ENCODE data around the gene CLIC1. TPM values are rescaled to one million over a fixed set of nuclear protein-coding genes. Genes with fewer than 3 reads are reported as not detected.
A peak's percentile ranks its signal among the peaks of the same experiment; 100 is the strongest.

CLIC1 gene
- total RNA-seq, 6 donors from 2014 or later = 138 to 497 (median 277) TPM

- 91% methylated on average over 3 of the region's 3 CpGs; no CpG with 5 or more reads in 1 of the 2 donors for WGBS, 2 donors
- DNase-seq = no peak
- ATAC-seq (ENCODE audit: low FRiP score in 2 of 2) = no peak
Measured at GRCh38 chr6:31722173-31722572, 14.2 kb downstream of the CLIC1 start.

GRCh38 chr6:31721351-31722020, 14.8 kb downstream of the CLIC1 start, which contains the start of gene LY6G6C:
Gene LY6G6C, minus strand, starts transcription at chr6:31721746. Its CDS starts 67 bp downstream, at chr6:31721679.
- Histone ChIP-seq H3K9me3 (no peaks in the 10 kb centered on the region), H3K36me3 (peaks cover 0 to 7% (median 0%) of the 10 kb centered on the region in 4 donors), H3K4me1 (peaks cover 8 to 19% (median 11%) of the 10 kb centered on the region in 4 donors), H3K27ac (no peak within 1 kb of the TSS), H3K27me3 (no peaks in the 10 kb centered on the region), H3K4me3 (no peak within 1 kb of the TSS)
- ATAC-seq (ENCODE audit: low FRiP score in 2 of 2) (no peak), DNase-seq (no peak)
- 87 to 90% methylated on average over 4 of the region's 4 CpGs for whole genome bisulfite sequencing, 2 donors
- no peak for TF ChIP-seq POLR2A (IDR thresholded peaks at IDR 0.05)
- TF ChIP-seq EP300 (IDR thresholded peaks at IDR 0.05) = no peak
- no peak for TF ChIP-seq POLR2AphosphoS5 (IDR thresholded peaks at IDR 0.05)
- no peak for TF ChIP-seq CTCF (IDR thresholded peaks at IDR 0.05)

More at GRCh38 chr6:31722173-31722572, 14.2 kb downstream of the CLIC1 start:
- H3K36me3 ChIP-seq = peaks cover 0 to 14% (median 1%) of the 10 kb centered on the region in 4 donors
- peaks cover 13 to 22% (median 18%) of the 10 kb centered on the region in 4 donors for H3K4me1 ChIP-seq
- H3K27ac ChIP-seq = no peak overlapping the region
- no peak for TF ChIP-seq CTCF (IDR thresholded peaks at IDR 0.05)
- TF ChIP-seq EP300 (IDR thresholded peaks at IDR 0.05) = no peak
- no peak for TF ChIP-seq POLR2A (IDR thresholded peaks at IDR 0.05)
- TF ChIP-seq POLR2AphosphoS5 (IDR thresholded peaks at IDR 0.05) = no peak
- H3K4me3 ChIP-seq = no peak overlapping the region
- H3K9me3 ChIP-seq = no peaks in the 10 kb centered on the region
- no peaks in the 10 kb centered on the region for H3K27me3 ChIP-seq

GRCh38 chr6:31720196-31720770, 16.0 kb downstream of the CLIC1 start:
- Histone ChIP-seq H3K4me1 (peaks cover 0 to 13% (median 3%) of the 10 kb centered on the region in 4 donors), H3K4me3 (no peak overlapping the region), H3K27ac (no peak overlapping the region), H3K36me3 (no peaks in the 10 kb centered on the region), H3K9me3 (no peaks in the 10 kb centered on the region), H3K27me3 (no peaks in the 10 kb centered on the region)
- ATAC-seq (ENCODE audit: low FRiP score in 2 of 2) (no peak), DNase-seq (no peak)
- TF ChIP-seq EP300 (IDR thresholded peaks at IDR 0.05) (no peak), CTCF (IDR thresholded peaks at IDR 0.05) (no peak), POLR2A (IDR thresholded peaks at IDR 0.05) (no peak), POLR2AphosphoS5 (IDR thresholded peaks at IDR 0.05) (no peak)
- WGBS, 2 donors = 69 to 80% methylated on average over 5 of the region's 5 CpGs

GRCh38 chr6:31719001-31719400, 17.3 kb downstream of the CLIC1 start:
- H3K27me3 ChIP-seq = no peaks in the 10 kb centered on the region
- H3K4me3 ChIP-seq = no peak overlapping the region
- TF ChIP-seq POLR2AphosphoS5 (IDR thresholded peaks at IDR 0.05) (no peak), EP300 (IDR thresholded peaks at IDR 0.05) (no peak), POLR2A (IDR thresholded peaks at IDR 0.05) (no peak), CTCF (IDR thresholded peaks at IDR 0.05) (no peak)
- H3K27ac ChIP-seq = peak overlapping the region in 2 of 4 donors; percentile 35 to 65
- DNase-seq (peak in 1 of 2 donors; percentile 34), ATAC-seq (ENCODE audit: low FRiP score in 2 of 2) (no peak)
- H3K36me3 ChIP-seq = no peaks in the 10 kb centered on the region
- WGBS, 2 donors = 80 to 88% methylated on average over 6 of the region's 6 CpGs
- H3K9me3 ChIP-seq = no peaks in the 10 kb centered on the region
- H3K4me1 ChIP-seq = peaks cover 0 to 13% (median 2%) of the 10 kb centered on the region in 4 donors
